Esophagus squamous epithelium (tissue), 4 donors: Measurements from ENCODE around the gene NFKB1.

ENCODE experiments used
- CTCF ChIP-seq, 6 experiments: fragments of 450-650 bp in 4 of 6; fragments of 200-600 bp in 2 of 6; sonication (generic) in 2 of 6; IDR thresholded peaks; one replicate each; pipeline ENCODE4 v1.5.1; 2016 to 2019; ENCODE audit warnings: antibody characterized with exemption in 6 of 6, mild to moderate bottlenecking in 4 of 6, moderate library complexity in 4 of 6
- POLR2A ChIP-seq, 4 donors: fragments of 450-650 bp; IDR thresholded peaks; one replicate each; pipeline ENCODE4 v1.6.1; 2017; ENCODE audit warnings: antibody characterized with exemption in 4 of 4, mild to moderate bottlenecking in 4 of 4, moderate library complexity in 3 of 4

- no peak for TF ChIP-seq CTCF (IDR thresholded peaks at IDR 0.05)
- no peak for TF ChIP-seq POLR2A (IDR thresholded peaks at IDR 0.05)
These were observed 91.1 kb downstream of the NFKB1 start for GRCh38 chr4:102592256-102592655.
